HCT116 (cell line): ENCODE measurements around the gene AMOTL1. TPM values are rescaled to one million over a fixed set of nuclear protein-coding genes. Genes with fewer than 3 reads are reported as not detected.

ENCODE experiments used
- ATAC-seq: fragments of 200-7000 bp; cut with Tn5 transposase; 2 replicates; pipeline ENCODE4 v1.9.1; 2020; ENCODE audit warnings: mild to moderate bottlenecking, moderate library complexity
- BruUV-seq: library from RNA; stranded (reverse); fragments of 400-500 nt; replicated peaks from 2 replicates; lab custom pipeline; 2021; lab: Mats Ljungman, UMichigan
- CTCF ChIA-PET: fragments of 300-600 bp; sonication (Branson Sonifier 250); formaldehyde crosslinking; loops from one replicate; lab custom pipeline; 2021; ENCODE audit warnings: antibody characterized with exemption; lab: Charles Lee
- POLR2A ChIA-PET: fragments of 300-600, 350-600 bp; sonication (Branson Sonifier 250); formaldehyde crosslinking; loops from one replicate; lab custom pipeline; 2021; ENCODE audit warnings: antibody characterized with exemption; lab: Charles Lee
- RAD21 ChIA-PET, 2 experiments: fragments of 300-600 bp; sonication (Branson Sonifier 250); formaldehyde crosslinking; loops; one replicate each; lab custom pipeline; 2023; ENCODE audit warnings: low total read pairs in 2 of 2; ENCODE audit not compliant: uncharacterized antibody in 2 of 2, unreplicated experiment in 2 of 2, low non-redundant PET in 1 of 2; lab: Charles Lee
- DNase-seq: peaks from one replicate; pipeline ENCODE4 v3.0.0-alpha.2; 2010; ENCODE audit warnings: low read depth, low spot score
- H2AFZ ChIP-seq: fragments of 200-600 bp; shearing (Covaris generic), sonication (generic); 2 replicates; pipeline ENCODE4 v1.6.1; 2017; ENCODE audit warnings: low read depth, mixed run types, mixed read lengths, antibody characterized with exemption, low read length; ENCODE audit not compliant: poor library complexity, severe bottlenecking
- H3K27ac ChIP-seq: 2 replicates; pipeline ENCODE4 v1.5.1; 2012; ENCODE audit warnings: low read depth, low read length
- H3K27me3 ChIP-seq: fragments of 200-600 bp; sonication (generic); 2 replicates; pipeline ENCODE4 v1.6.1; 2016; ENCODE audit warnings: mixed run types, low read length, mixed read lengths; ENCODE audit not compliant: insufficient read depth
- H3K36me3 ChIP-seq, 2 experiments: fragments of 200-500 bp in 1 of 2; fragments of 200-600 bp in 1 of 2; sonication (Bioruptor generic) in 1 of 2; sonication (generic) in 1 of 2; 2 replicates each; pipeline versions ENCODE4 v1.5.1 to v1.6.1; 2014 to 2016; ENCODE audit warnings: low read length in 2 of 2, inconsistent platforms in 1 of 2, mixed read lengths in 1 of 2, mixed run types in 1 of 2; ENCODE audit not compliant: insufficient read depth in 2 of 2, control insufficient read depth in 1 of 2
- H3K4me1 ChIP-seq, 2 experiments: fragments of 200-600 bp in 1 of 2; sonication (generic) in 1 of 2; 2 replicates each; pipeline versions ENCODE4 v1.5.1 to v1.6.1; 2012 to 2017; ENCODE audit warnings: low read length in 2 of 2, inconsistent platforms in 1 of 2, mild to moderate bottlenecking in 1 of 2, mixed read lengths in 1 of 2, mixed run types in 1 of 2, moderate library complexity in 1 of 2; ENCODE audit not compliant: insufficient read depth in 2 of 2, control insufficient read depth in 1 of 2
- H3K4me2 ChIP-seq: fragments of 200-600 bp; sonication (generic); 2 replicates; pipeline ENCODE4 v1.6.1; 2017; ENCODE audit warnings: mixed run types, low read length, mixed read lengths
- H3K4me3 ChIP-seq, 2 experiments: fragments of 200-600 bp in 1 of 2; sonication (generic) in 1 of 2; replicated peaks in 1 of 2; 2 replicates each; pipeline ENCODE4 v1.5.1; 2011 to 2016; ENCODE audit warnings: low read length in 2 of 2, control low read depth in 1 of 2, low read depth in 1 of 2, mild to moderate bottlenecking in 1 of 2, mixed read lengths in 1 of 2, mixed run types in 1 of 2
- H3K79me2 ChIP-seq: fragments of 200-600 bp; sonication (generic); 2 replicates; pipeline ENCODE4 v1.6.1; 2017; ENCODE audit warnings: mild to moderate bottlenecking, mixed run types, low read length, moderate library complexity, mixed read lengths; ENCODE audit not compliant: insufficient read depth
- H3K9ac ChIP-seq: fragments of 200-600 bp; sonication (generic); 2 replicates; pipeline ENCODE4 v1.6.1; 2016; ENCODE audit warnings: low read length, mixed read lengths
- H3K9me2 ChIP-seq: fragments of 200-600 bp; sonication (generic), shearing (Covaris generic); 2 replicates; pipeline ENCODE4 v1.6.1; 2017; ENCODE audit warnings: mixed run types, mild to moderate bottlenecking, moderate library complexity; ENCODE audit not compliant: insufficient read depth
- H3K9me3 ChIP-seq, 2 experiments: fragments of 200-500 bp in 1 of 2; fragments of 200-600 bp in 1 of 2; sonication (Bioruptor generic) in 1 of 2; sonication (generic) in 1 of 2; 2 replicates each; pipeline ENCODE4 v1.6.1; 2014 to 2017; ENCODE audit warnings: low read length in 2 of 2, mixed read lengths in 2 of 2, inconsistent platforms in 1 of 2, low read depth in 1 of 2, mild to moderate bottlenecking in 1 of 2, mixed run types in 1 of 2, moderate library complexity in 1 of 2; ENCODE audit not compliant: control insufficient read depth in 1 of 2, insufficient read depth in 1 of 2
- H4K20me1 ChIP-seq: fragments of 200-600 bp; sonication (generic), shearing (Covaris generic); 2 replicates; pipeline ENCODE4 v1.6.1; 2017; ENCODE audit warnings: mixed run types, mild to moderate bottlenecking, moderate library complexity; ENCODE audit not compliant: insufficient read depth
- POLR2A ChIP-seq: IDR thresholded peaks from 2 replicates; pipeline ENCODE4 v1.7.0; 2011; ENCODE audit warnings: borderline replicate concordance; ENCODE audit not compliant: insufficient read depth, insufficient read length; ENCODE audit errors: extremely low read depth
- POLR2AphosphoS5 ChIP-seq: IDR thresholded peaks from 2 replicates; pipeline ENCODE4 v1.6.1; 2011; ENCODE audit warnings: mild to moderate bottlenecking, low read depth, low read length, moderate library complexity
- RAD21 ChIP-seq: IDR thresholded peaks from 2 replicates; pipeline ENCODE4 v1.6.1; 2012; ENCODE audit warnings: low read depth, mild to moderate bottlenecking
- REST ChIP-seq: IDR thresholded peaks from 2 replicates; pipeline ENCODE4 v1.6.1; 2012; ENCODE audit warnings: low read depth
- SP1 ChIP-seq: IDR thresholded peaks from 2 replicates; pipeline ENCODE4 v1.6.1; 2012; ENCODE audit warnings: low read depth
- SRF ChIP-seq: IDR thresholded peaks from 2 replicates; pipeline ENCODE4 v1.6.1; 2012; ENCODE audit warnings: low read depth
- TCF7L2 ChIP-seq: IDR thresholded peaks from 2 replicates; pipeline ENCODE4 v1.7.0; 2011; ENCODE audit warnings: borderline replicate concordance, inconsistent platforms; ENCODE audit not compliant: insufficient read depth, insufficient read length; ENCODE audit errors: extremely low read depth
- YY1 ChIP-seq: IDR thresholded peaks from 2 replicates; pipeline ENCODE4 v1.6.1; 2011; ENCODE audit warnings: low read length, low read depth, moderate library complexity, mild to moderate bottlenecking; ENCODE audit not compliant: insufficient replicate concordance; ENCODE audit errors: extremely low read depth
- ZFX ChIP-seq: fragments of 450-650 bp; IDR thresholded peaks from 2 replicates; pipeline ENCODE4 v1.6.1; 2017
- intact Hi-C: fragments of 100-400 bp; cut with micrococcal nuclease; formaldehyde crosslinking; loops from 2 replicates; pipeline ENCODE4 v1.10.0; 2022
- total RNA-seq: library from RNA; stranded (reverse); gene quantifications from one replicate; pipeline ENCODE4 v1.2.1, GENCODE V29; 2021; ENCODE audit not compliant: unreplicated experiment
- TF ChIP-seq, protein P1 (sequence below): IDR thresholded peaks from 2 replicates; pipeline ENCODE4 v1.6.1; 2011; ENCODE audit warnings: mild to moderate bottlenecking, low read length, moderate library complexity; ENCODE audit not compliant: insufficient replicate concordance; ENCODE audit errors: extremely low read depth

The AMOTL1 gene
- total RNA-seq, 1 experiment from 2014 or later: 27.6 TPM

- H3K27ac ChIP-seq: no peak overlapping the region
- H2AFZ ChIP-seq: no peak overlapping the region
- no peaks in the 10 kb centered on the region for H3K79me2 ChIP-seq
- H3K27me3 ChIP-seq: no peaks in the 10 kb centered on the region
- no peak for DNase-seq
- peaks cover 0 to 8% of the 10 kb centered on the region in 2 experiments; a peak in 1 of 4 replicates for H3K4me1 ChIP-seq
- H4K20me1 ChIP-seq: no peaks in the 10 kb centered on the region
- H3K9ac ChIP-seq: no peak overlapping the region
- no peaks in the 10 kb centered on the region for H3K9me3 ChIP-seq
- no peaks in the 10 kb centered on the region for H3K36me3 ChIP-seq
- H3K4me3 ChIP-seq: no peak overlapping the region
- H3K9me2 ChIP-seq: no peaks in the 10 kb centered on the region
- TF ChIP-seq ZFX (no peak), YY1 (no peak), TCF7L2 (no peak), POLR2AphosphoS5 (no peak), SRF (no peak), RAD21 (no peak), REST (no peak), SP1 (no peak), POLR2A (no peak)
- TF ChIP-seq, protein P1, sequence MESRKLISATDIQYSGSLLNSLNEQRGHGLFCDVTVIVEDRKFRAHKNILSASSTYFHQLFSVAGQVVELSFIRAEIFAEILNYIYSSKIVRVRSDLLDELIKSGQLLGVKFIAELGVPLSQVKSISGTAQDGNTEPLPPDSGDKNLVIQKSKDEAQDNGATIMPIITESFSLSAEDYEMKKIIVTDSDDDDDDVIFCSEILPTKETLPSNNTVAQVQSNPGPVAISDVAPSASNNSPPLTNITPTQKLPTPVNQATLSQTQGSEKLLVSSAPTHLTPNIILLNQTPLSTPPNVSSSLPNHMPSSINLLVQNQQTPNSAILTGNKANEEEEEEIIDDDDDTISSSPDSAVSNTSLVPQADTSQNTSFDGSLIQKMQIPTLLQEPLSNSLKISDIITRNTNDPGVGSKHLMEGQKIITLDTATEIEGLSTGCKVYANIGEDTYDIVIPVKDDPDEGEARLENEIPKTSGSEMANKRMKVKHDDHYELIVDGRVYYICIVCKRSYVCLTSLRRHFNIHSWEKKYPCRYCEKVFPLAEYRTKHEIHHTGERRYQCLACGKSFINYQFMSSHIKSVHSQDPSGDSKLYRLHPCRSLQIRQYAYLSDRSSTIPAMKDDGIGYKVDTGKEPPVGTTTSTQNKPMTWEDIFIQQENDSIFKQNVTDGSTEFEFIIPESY: no peak
- CTCF ChIA-PET: no interaction called here
- peak; percentile 57 for ATAC-seq
- no peak overlapping the region for H3K4me2 ChIP-seq
- POLR2A ChIA-PET: no interaction called here
- RAD21 ChIA-PET: no interaction called here
- BruUV-seq: no TSS peak
- intact Hi-C loops: no loop called here
Observed at GRCh38 chr11:94909371-94909820, 141.2 kb downstream of the AMOTL1 start.
